Stimulated activated memory B cell treated with anti-CD40 and anti-IgM and Interleukin-4, amounts not matched to agents 10 μg/mL and 1 μg/mL and 100 μg/mL, for 72 hours (primary cell): ENCODE data around the gene PRSS22.
A peak's percentile ranks its signal among the peaks of the same experiment; 100 is the strongest.

Experiments
- ATAC-seq: fragments of 150-1000 bp; cut with Tn5 transposase; 2 replicates; pipeline ENCODE4 v1.10.0; 2021
- H3K27ac Mint-ChIP-seq: one replicate; pipeline ENCODE4 v1.8.0; 2022; ENCODE audit warnings: mild to moderate bottlenecking, mixed read lengths
- H3K27me3 Mint-ChIP-seq: one replicate; pipeline ENCODE4 v1.8.0; 2022; ENCODE audit warnings: mixed read lengths
- H3K36me3 Mint-ChIP-seq: one replicate; pipeline ENCODE4 v1.8.0; 2022; ENCODE audit warnings: mixed read lengths
- H3K4me1 Mint-ChIP-seq: one replicate; pipeline ENCODE4 v1.8.0; 2022; ENCODE audit warnings: mixed read lengths
- H3K4me3 Mint-ChIP-seq: one replicate; pipeline ENCODE4 v1.8.0; 2022; ENCODE audit warnings: mild to moderate bottlenecking, moderate library complexity, mixed read lengths
- H3K9me3 Mint-ChIP-seq: one replicate; pipeline ENCODE4 v1.8.0; 2022; ENCODE audit warnings: mixed read lengths

The PRSS22 gene

DNA sequence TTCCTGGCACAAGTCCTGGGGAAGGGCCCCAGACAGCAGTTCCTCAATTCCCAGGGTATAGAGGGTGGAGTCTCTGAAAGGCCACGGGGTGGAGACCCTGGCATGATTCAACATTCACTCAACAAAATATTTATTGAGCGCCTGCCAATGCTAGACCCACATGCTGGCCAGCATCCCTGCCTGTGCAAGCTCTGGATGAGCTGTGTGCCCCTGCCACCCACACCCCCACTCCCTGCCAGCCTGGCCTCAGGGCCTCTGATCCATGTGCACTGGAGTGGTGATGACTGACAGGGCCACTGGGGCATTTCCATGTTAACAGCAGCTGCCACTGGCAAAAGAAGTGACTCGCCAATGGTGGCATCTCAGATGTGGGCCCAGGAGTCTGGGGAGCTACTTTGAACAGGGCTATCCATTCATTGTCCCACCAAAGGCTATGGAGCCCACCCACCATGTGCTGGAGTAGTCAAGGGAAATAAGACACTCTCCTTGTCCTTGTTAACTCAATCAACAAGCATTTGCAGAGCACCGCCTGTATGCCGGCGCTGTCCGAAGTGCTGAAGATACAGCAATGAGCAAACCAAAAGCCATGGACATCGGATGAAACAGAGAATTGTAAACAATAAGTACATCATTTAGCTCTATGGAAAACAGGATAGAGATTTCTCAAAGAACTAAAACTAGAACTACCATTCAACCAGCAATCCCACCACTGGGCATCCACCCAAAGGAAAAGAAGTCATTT, 3.0 kb upstream of the PRSS22 start:
- H3K27me3 Mint-ChIP-seq, result peaks cover 51% of the 10 kb centered on the region
- peaks cover 7% of the 10 kb centered on the region for H3K4me1 Mint-ChIP-seq
- no peak overlapping the region for H3K27ac Mint-ChIP-seq
- no peak for ATAC-seq
- H3K9me3 Mint-ChIP-seq, result peaks cover 6% of the 10 kb centered on the region
- no peak overlapping the region for H3K4me3 Mint-ChIP-seq
- no peaks in the 10 kb centered on the region for H3K36me3 Mint-ChIP-seq

DNA sequence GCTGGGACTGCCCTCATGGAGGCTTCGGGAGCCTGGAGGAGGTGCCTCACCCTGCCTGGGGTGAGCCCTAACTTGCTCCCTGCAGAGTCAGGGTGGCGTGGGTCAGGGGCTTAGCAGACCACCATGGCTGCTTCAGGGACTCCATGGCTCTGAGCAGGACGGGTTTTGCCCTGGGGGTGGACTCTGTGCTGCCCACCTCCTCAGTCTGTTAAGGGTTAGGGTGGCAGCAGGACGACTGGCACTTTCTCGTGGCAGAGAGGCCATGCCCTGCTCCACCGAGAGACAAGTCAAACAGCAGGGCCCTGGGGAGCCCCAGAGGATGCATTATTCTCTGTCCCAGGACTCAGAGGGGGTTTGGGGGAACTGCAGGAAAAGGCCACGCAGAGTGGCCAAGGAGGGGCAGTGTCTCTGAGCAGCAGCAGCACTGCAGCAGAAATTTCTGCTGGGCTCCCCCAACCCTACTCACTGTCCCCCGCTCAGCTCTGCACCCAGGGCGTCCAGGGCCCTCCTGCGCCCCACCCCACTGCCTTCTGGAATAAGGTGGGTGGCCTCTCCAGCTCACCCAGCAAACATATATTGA, 1.8 kb upstream of the PRSS22 start:
- H3K4me1 Mint-ChIP-seq, result peaks cover 7% of the 10 kb centered on the region
- peak; percentile 18 for ATAC-seq
- H3K4me3 Mint-ChIP-seq, result no peak overlapping the region
- H3K36me3 Mint-ChIP-seq, result peaks cover under 1% of the 10 kb centered on the region
- H3K27ac Mint-ChIP-seq, result no peak overlapping the region
- peaks cover 6% of the 10 kb centered on the region for H3K9me3 Mint-ChIP-seq
- peaks cover 63% of the 10 kb centered on the region for H3K27me3 Mint-ChIP-seq

DNA sequence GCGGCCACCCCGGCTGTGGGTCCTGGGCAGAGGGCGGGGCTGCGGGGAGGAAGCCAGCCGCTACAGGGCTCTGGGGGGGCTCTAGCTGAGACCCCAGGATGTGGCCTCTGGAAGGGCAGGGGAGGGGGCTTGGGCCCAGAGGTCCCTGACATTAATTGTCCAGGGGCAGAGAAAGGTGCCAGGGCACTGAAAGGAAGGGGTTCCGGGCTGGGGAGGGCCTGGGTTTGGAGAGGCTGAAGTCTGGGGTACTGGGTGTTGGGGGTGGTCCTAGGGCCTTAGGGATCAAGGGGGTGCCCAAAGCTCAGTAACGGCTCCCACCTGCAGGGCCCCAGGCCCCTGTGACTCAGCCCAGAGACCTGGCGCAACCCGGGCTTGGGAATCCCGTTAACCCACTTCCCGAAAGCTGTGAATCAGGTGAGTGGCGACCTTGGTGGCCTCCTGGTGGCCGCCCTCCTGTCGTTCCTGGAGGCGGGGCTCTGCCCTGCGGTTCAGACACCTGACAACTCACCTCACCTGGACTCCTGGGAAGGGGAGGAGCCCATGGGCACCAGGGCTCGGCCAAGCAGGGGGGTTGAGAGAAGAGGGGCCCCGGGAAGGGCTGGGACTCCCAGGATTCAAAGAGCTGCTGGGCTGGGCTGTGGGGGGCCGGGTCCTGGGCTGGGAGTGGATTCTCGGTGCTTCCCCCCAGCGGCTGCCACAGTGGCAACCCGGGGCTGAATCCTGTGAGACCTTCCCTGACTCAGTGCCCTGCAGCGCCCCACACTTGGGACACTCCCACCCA, 465 bp upstream of the PRSS22 start:
- Mint-ChIP-seq H3K27me3 (peaks cover 71% of the 10 kb centered on the region), H3K36me3 (peaks cover 8% of the 10 kb centered on the region), H3K4me1 (peaks cover 7% of the 10 kb centered on the region), H3K4me3 (no peak overlapping the region), H3K9me3 (peaks cover 14% of the 10 kb centered on the region), H3K27ac (no peak overlapping the region)
- no peak for ATAC-seq

GRCh38 chr16:2856686-2857450, 1.1 kb downstream of the PRSS22 start:
- H3K27me3 Mint-ChIP-seq, result peaks cover 71% of the 10 kb centered on the region
- no peak overlapping the region for H3K4me3 Mint-ChIP-seq
- H3K4me1 Mint-ChIP-seq, result peaks cover 7% of the 10 kb centered on the region
- H3K9me3 Mint-ChIP-seq, result peaks cover 14% of the 10 kb centered on the region
- H3K27ac Mint-ChIP-seq, result no peak overlapping the region
- no peak for ATAC-seq
- peaks cover 8% of the 10 kb centered on the region for H3K36me3 Mint-ChIP-seq

GRCh38 chr16:2856061-2856670, 1.8 kb downstream of the PRSS22 start:
- Mint-ChIP-seq H3K9me3 (peaks cover 14% of the 10 kb centered on the region), H3K27ac (no peak overlapping the region), H3K4me1 (peaks cover 7% of the 10 kb centered on the region), H3K27me3 (peaks cover 68% of the 10 kb centered on the region), H3K36me3 (peaks cover 8% of the 10 kb centered on the region), H3K4me3 (no peak overlapping the region)
- no peak for ATAC-seq

GRCh38 chr16:2855536-2855935, 2.4 kb downstream of the PRSS22 start:
- H3K27me3 Mint-ChIP-seq, result peaks cover 68% of the 10 kb centered on the region
- H3K4me1 Mint-ChIP-seq, result peaks cover 7% of the 10 kb centered on the region
- no peak for ATAC-seq
- peaks cover 8% of the 10 kb centered on the region for H3K36me3 Mint-ChIP-seq
- no peak overlapping the region for H3K27ac Mint-ChIP-seq
- H3K4me3 Mint-ChIP-seq, result no peak overlapping the region
- H3K9me3 Mint-ChIP-seq, result peaks cover 14% of the 10 kb centered on the region

- Mint-ChIP-seq H3K4me1 (peaks cover 7% of the 10 kb centered on the region), H3K27me3 (peaks cover 68% of the 10 kb centered on the region), H3K36me3 (peaks cover 8% of the 10 kb centered on the region)
Observed at GRCh38 chr16:2854700-2855309, 3.2 kb downstream of the PRSS22 start.

GRCh38 chr16:2853531-2854073, 4.4 kb downstream of the PRSS22 start:
- peaks cover 72% of the 10 kb centered on the region for H3K27me3 Mint-ChIP-seq
- ATAC-seq, result no peak
- H3K9me3 Mint-ChIP-seq, result peaks cover 14% of the 10 kb centered on the region
- H3K27ac Mint-ChIP-seq, result no peak overlapping the region
- H3K4me3 Mint-ChIP-seq, result no peak overlapping the region
- peaks cover 8% of the 10 kb centered on the region for H3K36me3 Mint-ChIP-seq
- H3K4me1 Mint-ChIP-seq, result peaks cover 7% of the 10 kb centered on the region

More at GRCh38 chr16:2854700-2855309, 3.2 kb downstream of the PRSS22 start:
- Mint-ChIP-seq H3K9me3 (peaks cover 14% of the 10 kb centered on the region), H3K4me3 (no peak overlapping the region), H3K27ac (no peak overlapping the region)
- no peak for ATAC-seq

- Mint-ChIP-seq H3K27me3 (peaks cover 67% of the 10 kb centered on the region), H3K36me3 (peaks cover 8% of the 10 kb centered on the region), H3K4me1 (peaks cover 6% of the 10 kb centered on the region), H3K4me3 (no peak overlapping the region), H3K9me3 (peaks cover 14% of the 10 kb centered on the region), H3K27ac (no peak overlapping the region)
- peak; percentile 29 for ATAC-seq
Observed at GRCh38 chr16:2852731-2853507, 5.1 kb downstream of the PRSS22 start.

DNA sequence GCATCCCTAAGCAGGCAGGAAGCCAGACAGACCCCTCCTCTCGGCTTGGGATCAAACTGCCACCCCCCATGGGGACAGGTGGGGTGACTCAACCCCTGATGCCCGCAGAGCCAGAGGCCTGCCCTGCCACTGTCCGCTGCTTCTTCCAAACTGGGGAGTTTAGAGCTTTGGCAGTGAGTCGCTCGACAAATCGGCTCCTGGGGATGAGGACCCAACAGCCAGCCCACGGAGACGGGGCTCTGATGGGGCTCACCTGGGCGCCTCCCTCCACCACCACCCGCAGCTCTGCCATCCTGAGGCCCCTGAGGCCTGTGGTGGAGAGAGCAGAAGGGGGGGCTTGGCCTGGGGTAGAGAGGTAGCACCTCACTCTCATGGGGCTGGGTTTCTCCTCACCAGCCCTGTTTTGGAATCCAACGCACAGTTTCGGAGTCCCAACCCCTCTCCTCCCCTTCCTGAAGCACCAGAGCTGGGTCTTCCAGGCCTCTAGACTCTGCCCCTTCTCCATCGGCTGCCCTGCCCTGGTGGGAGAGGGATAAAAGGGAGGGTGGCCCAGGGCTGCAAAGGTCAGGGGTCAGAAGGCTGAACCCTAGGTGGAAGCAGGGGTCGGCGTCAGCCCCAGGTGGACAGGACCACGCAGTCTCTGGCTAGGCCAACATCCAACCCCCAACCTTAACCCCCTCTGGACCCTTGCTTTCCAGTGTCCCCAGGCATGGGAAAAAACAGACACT, 5.8 kb downstream of the PRSS22 start:
- no peak for ATAC-seq
- peaks cover 14% of the 10 kb centered on the region for H3K9me3 Mint-ChIP-seq
- no peak overlapping the region for H3K4me3 Mint-ChIP-seq
- peaks cover 64% of the 10 kb centered on the region for H3K27me3 Mint-ChIP-seq
- no peak overlapping the region for H3K27ac Mint-ChIP-seq
- no peaks in the 10 kb centered on the region for H3K4me1 Mint-ChIP-seq
- peaks cover 8% of the 10 kb centered on the region for H3K36me3 Mint-ChIP-seq

GRCh38 chr16:2848933-2849725, 8.8 kb downstream of the PRSS22 start:
- no peak for ATAC-seq
- Mint-ChIP-seq H3K9me3 (peaks cover 2% of the 10 kb centered on the region), H3K27me3 (peaks cover 45% of the 10 kb centered on the region), H3K4me3 (no peak overlapping the region), H3K36me3 (peaks cover 1% of the 10 kb centered on the region), H3K4me1 (no peaks in the 10 kb centered on the region), H3K27ac (no peak overlapping the region)

- H3K4me3 Mint-ChIP-seq, result no peak overlapping the region
- no peak for ATAC-seq
- H3K27ac Mint-ChIP-seq, result no peak overlapping the region
Observed at GRCh38 chr16:2846511-2847310, 11.3 kb downstream of the PRSS22 start.

More at GRCh38 chr16:2846511-2847310, 11.3 kb downstream of the PRSS22 start:
- peaks cover 10% of the 10 kb centered on the region for H3K4me1 Mint-ChIP-seq
- H3K27me3 Mint-ChIP-seq, result peaks cover 43% of the 10 kb centered on the region
- H3K36me3 Mint-ChIP-seq, result no peaks in the 10 kb centered on the region
- H3K9me3 Mint-ChIP-seq, result no peaks in the 10 kb centered on the region
